NCI-H2196 treated with DMSO at 0.1 percent for 48 hours (cell line): Measurements from ENCODE around the gene CLEC17A.
"Not testable (repeated sequence)": the region's sequence is repeated elsewhere in the genome, so short reads cannot be mapped to it uniquely, and the experiment has no call there.

Experiments
- DNase-seq: peaks from one replicate; lab custom pipeline; 2025; ENCODE audit not compliant: unreplicated experiment; lab: John Stamatoyannopoulos, UW

Gene CLEC17A

DNA sequence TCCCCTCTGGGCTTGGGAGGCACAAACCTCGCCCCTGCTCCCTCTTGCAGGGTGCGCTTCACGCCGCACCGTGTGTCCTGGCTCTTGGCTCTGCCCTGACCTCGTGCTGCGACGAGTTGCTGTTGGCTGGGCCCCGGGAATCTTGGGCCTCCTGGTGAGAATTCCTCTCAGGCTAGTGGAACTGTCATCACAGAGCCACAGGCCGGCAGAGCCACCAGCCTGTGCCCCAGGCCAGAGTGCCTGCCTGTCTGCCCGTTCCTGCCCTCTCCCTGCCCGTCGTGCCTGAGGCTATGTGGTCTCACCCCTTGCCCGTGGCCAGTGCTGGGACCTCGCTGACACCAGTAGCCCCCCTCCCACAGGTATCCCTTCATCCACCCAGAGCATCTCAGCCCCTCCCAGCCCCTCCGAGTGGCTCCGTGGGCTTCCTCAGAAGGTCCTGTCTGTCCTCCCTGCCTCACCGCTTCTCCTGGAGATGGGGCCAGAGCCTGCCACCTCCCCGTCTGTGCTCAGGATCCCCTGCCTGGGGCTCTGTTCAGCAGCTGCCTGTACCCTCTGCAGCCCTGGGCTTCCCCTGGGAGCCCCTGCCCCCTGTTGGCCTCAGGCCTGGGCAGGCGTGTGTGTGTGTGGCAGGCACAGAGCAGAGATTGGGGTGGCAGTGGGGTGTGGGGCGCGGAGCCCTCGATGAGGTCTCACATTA is 24.4 kb upstream of the CLEC17A start:
- no peak for DNase-seq

DNA sequence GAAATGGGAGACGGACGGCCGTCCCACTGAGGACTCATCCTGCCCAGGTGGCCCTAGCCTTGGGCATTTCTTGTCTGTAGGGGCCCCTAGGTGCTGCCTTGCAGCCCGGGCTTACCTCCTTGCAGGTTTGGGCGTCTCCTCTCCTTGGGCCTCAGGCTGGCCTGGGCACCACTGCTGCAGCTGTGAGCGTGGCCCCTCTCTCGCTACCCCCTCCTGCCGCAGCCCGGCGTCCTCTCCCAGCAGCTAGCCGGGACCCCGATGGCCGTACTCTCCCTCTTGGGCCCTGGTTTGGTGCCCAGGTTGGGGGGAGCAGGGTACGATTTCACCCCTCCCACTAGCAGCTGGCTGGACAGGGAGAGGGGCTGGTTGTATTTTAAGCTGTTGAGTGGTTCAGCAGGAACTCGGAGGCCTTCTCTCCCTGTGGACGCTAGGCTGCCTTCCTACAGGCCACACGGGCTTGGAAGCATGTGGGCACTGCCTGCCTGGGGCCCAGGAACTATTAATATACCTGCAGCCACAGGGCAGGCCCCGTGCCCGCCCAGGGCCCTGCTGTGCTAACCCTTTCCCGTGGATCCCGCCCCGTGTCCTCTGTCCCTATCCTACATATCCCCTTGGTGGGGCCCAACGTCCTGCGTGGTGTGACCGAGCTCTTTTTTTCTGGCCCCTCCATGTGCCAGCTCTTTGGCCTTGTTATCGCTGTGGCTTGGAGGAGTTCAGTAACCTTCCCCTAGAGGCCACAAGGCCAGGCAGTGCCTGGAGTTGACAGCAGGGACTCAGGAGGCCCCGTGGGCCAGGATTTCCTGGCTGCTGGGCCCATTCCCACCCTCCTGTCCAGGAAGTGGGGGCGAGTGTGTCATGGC is 22.7 kb upstream of the CLEC17A start:
- no peak for DNase-seq

DNA sequence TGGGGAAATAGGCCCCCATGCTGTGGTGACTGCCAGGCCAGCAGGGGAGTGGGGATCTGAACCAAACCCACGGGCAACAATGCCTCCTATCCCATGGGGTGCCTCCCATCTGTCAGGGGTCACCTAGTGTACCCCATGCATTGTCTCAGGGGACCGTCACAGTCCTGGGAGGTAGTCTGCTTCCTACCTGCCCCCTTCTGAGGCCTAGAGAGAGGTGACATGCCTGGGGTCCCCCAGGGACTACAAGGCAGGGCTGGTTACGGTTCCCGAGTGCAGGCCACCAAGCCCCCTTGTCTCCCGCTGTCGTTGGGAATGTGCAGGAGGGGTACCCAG is 22.1 kb upstream of the CLEC17A start:
- no peak for DNase-seq

DNA sequence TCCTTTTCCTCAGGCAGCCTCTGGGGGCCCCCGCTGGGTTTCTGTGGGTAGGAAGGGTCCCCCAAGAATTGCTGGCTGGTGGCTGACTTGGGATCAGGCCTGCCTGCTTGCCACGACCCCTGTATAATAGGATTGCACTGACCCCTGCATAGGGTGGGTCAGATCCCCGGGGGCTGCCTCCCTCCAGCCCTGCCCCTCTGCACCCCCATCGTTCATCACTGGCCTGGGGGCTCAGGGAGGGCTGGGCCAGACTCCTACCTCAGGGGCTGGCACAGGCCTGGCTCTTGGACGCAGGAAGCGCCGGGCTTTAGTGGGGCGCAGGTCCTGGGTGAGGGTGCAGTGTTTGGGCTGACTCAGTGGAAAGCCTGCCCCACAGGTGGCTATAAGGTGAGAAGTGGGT is 21.6 kb upstream of the CLEC17A start:
- no peak for DNase-seq

DNA sequence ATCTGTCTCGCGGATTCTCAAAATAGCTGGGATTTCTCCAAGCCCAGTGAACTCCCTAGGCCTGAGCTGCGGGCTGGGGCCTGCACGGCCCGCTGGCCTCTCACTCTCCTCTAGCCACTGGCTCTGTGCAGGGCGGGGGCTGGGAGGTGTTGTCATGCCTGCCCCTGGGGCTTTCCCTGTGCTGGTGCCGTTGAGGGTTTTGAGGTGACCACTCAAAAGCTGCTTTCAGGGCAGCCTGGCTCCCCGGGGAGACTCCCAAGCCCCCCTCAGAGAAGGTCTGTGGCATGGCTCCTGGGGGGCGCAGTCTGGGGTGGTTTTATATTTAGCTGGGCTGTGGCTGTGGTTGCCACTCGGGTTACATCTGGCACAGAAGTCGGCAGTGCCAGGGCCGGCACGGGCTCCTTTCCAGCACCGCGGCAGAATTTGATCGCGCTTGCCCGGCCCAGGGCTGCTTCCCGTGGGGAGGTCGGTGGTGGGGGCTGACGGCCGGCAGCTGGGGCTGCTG is 21.0 kb upstream of the CLEC17A start:
- DNase-seq, result peak; percentile 64

DNA sequence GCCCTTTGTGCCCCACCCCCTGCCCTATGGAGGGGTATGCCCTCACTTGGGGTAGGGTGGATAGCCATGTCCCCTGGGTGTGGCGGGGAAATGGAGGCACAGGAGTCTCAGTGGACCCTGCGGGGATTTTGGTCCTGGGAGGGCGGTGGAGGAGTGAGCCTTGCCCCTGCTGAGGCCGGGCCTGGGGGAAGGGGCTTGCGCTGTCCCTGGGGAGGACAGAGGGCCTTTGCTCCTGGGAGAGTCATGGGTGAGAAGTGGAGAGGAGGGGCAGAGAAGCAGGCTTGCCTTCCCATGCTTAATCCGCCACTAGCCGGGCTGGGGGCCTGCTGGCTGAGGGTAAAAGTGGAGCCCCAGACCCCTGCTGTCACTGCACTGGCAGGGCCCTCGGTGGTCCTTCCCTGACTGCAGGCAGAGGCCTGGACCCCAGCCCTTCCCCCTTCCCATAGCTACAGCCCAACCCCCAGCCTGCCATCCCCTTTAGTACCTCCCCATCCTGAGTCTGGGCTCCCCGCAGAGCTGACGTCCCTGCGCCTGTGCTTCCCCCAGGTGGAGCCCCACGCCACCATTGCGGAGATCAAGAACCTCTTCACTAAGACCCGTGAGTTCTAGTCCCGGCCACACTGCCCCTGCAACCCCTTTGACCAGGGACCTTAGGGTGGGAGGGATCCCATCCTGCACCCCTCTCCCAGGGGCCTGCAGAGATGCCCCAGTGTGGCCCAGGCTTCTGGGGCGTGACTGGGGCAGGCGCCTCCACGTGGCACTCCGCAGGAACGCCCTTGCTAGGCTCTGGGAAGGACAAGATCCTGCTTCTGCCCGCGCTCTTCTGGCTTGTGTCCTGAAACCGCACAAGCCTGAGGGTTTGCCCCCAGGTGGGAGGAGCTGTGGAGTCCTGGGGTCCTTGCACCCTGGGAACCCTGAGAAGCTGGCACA is 20.0 kb upstream of the CLEC17A start:
- DNase-seq, result no peak

DNA sequence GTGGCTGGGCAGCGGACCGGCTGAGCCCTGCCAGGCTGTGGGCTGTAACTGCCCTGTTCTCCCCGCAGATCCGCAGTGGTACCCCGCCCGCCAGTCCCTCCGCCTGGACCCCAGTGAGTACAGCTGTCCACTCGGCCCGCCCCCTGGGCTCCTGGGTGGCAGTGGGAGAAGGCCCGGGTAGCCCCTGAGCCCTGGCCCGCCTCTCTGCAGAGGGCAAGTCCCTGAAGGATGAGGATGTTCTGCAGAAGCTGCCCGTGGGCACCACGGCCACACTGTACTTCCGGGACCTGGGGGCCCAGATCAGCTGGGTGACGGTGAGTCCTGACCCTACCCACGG is 19.3 kb upstream of the CLEC17A start:
- no peak for DNase-seq

DNA sequence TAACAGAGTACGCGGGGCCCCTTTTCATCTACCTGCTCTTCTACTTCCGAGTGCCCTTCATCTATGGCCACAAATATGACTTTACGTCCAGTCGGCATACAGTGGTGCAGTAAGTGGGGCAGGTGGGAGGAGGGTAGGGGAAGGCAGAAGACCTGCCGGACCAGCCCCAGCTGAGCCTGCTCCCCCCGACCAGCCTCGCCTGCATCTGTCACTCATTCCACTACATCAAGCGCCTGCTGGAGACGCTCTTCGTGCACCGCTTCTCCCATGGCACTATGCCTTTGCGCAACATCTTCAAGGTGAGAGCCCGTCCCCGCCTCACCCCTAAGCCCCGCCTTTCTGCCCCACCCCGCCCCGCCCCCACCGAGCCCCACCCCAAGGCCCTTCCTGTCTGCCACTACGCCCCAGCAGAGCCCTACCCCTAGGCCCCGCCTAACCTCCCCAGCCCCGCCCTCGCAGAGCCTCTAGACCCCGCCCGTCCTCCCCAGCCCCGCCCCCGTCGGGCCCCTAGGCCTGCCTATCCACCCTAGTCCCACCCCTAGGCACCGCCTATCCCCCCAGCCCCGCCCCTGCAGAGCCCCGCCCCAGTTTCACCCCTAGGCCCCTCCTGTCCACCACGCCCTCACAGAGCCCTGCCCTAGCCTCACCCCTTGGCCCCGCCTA is 18.8 kb upstream of the CLEC17A start:
- DNase-seq, result no peak

DNA sequence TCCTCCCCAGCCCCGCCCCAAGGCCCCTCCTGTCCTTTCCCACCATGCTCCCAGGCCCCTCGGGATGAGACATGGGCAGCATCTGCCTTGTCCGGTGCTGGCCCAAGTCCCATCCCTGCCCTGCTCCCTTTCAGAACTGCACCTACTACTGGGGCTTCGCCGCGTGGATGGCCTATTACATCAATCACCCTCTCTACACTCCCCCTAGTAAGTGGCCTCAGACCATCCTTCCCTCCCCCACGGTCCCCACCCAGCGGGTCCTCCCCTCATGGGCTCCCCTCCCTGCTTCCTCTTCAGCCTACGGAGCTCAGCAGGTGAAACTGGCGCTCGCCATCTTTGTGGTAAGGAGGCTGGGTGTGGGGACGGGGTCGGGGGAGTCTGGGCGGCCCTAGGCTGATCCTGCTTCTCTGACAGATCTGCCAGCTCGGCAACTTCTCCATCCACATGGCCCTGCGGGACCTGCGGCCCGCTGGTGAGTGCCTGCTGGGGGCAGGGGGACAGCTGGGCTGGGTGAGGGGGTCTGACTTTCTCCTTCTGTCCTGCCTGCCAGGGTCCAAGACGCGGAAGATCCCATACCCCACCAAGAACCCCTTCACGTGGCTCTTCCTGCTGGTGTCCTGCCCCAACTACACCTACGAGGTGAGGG is 18.1 kb upstream of the CLEC17A start:
- not testable (repeated sequence) for DNase-seq

DNA sequence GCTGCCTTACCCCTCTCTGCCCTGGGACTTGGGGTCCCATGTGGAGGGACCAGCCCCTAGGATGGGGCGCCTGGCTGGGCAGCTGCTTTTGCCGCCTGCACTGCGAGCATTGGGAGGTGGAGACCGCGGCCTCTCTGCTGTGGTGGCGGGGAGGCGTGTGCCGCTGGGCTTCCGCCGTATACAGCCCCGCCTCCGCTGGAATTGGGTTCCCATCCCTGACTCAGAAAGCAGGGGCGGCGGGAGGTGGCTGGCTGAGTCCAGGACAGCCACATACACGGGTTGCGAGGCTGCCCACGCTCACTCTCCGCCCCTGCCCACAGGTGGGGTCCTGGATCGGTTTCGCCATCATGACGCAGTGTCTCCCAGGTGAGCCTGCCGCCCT is 17.6 kb upstream of the CLEC17A start:
- DNase-seq, result no peak

DNA sequence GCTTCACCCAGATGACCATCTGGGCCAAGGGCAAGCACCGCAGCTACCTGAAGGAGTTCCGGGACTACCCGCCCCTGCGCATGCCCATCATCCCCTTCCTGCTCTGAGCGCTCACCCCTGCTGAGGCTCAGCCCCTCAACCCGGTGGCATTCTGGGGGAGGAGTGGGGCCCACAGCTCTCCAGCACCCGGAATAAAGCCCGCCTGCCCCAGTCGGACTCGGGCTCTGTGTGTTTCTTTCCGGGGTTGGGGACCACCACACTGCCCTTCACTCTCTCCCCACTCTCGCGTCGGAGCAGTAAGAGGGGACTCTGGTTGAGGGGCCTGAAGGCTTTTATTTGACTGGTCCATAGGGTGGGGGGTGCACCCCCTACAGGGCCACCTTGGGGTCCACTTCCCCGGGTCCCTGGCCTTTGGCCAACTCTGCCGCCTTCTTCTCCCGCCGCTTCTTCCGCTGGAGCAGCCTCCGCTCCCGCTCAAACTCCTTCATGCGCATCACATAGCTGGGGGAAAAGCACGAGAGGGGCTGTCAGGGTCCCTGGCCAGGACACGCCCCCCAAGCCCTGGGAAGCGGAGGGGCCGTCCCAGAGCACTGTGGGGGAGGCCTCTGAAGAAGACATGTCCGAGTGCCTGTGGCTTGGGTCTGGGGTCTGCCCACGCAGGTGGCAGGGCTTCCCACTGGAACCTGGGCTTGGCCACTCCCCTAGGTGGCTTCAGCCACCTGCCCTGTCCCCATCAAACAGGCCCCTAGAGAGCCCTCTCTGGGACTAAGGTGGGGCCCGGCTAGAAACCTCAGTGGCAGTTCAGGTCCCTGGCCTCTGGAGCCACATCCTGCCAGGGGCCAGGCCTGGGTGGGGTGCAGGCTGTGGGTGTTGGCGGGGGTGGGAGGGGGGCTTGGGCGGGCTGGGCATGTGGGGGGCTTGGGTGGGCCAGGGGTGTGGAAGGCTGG is 16.8 kb upstream of the CLEC17A start:
- no peak for DNase-seq

DNA sequence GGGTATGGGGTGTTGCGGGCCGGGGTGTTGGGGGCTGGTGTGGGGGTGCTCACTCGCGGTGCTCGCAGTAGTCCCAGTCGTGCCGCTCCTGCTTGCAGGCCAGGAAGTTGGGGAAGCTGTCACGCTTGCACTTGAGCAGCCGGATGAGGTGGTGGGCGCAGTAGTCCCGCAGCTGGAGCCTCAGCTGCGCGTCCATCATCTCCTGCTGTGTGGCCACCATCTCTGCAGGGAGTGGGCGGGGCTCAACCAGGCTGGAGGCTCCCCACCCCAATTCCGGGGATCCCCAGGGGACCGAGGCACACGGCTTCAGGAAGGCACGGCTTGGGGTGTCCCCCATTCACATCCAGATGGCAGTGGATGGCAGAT is 16.2 kb upstream of the CLEC17A start:
- DNase-seq, result no peak

DNA sequence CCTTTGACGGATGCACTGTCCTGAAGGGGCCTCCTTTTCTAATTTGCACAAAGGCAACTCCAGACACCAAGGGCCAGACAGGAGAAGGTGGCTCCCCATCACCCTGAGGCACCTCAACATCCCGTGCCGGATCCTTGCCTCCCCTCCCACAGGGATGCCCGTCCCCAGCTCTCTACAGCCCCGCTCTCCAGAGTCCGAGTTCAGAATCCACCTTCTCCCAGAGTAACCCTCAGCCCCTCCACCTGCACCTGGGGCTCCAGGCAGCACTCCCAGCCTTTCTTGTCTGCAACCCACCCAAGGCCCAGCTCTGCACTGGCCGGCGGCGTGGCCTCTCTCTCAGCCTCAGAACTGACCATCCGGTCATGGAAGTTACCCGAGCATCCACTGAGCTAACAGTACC is 15.8 kb upstream of the CLEC17A start:
- no peak for DNase-seq

DNA sequence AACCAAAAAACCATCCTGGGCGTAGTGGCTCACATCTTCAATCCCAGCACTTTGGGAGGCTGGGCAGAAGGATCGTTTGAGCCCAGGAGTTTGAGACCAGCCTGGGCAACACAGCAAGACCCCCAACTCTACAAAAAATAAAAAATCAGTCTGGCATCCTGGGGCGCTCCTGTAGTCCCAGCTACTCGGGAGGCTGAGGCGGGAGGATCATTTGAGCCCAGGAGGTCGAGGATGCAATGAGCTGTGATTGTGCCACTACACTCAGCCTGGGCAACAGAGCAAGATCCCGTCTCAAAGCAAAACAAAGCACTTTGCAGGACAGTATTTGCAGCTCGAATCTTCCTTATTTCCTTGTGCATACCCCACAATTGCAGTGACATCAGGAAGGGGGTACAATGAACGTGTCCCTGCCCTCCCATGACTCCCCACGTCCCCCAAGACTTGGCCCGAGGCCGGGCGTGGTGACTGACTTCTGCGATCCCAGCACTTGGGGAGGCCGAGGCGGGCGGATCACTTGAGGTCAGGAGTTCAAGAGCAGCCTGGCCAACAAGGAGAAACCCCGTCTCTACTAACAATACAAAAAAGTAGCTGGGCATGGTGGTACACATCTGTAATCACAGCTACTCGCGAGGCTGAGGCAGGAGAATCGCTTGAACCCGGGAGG is 11.9 kb upstream of the CLEC17A start:
- DNase-seq, result no peak

DNA sequence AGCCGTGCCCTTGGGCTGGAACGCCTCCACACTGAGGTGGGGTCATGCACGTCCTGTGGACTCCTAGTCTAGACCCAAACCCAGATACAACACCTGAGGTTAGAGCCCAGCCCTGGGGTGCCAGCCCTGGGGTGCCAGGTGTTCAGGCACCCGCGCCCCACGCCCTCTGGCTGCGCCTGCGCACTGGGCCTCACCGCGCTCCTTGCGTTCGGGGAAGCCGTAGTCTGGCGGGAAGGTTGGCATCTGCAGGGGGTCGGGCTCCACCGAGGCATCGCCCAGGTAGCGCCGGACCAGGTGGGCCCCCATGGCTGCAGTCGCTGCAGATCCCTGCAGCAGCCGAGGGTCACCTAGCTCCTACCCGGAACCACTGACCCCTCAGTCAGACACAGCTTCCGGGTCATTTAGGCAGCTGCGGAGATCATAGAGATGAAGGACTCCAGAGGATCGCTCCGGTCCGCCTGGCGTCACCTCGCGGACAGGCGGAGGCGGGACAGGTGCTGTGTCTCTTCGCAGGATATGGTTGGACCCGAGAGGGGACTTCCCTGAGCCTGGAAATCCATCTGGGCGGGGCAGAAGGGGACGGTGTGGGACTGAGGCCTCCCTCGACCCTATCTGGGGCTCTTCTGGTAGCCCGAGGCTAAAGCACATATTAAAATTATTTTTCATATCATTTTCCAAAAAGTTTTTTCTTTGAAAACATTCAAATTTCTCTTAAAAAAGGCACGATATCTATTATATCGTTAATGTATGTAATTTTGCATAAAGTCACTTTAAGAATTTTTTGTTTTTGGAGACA is 11.0 kb upstream of the CLEC17A start, which contains the start of gene NDUFB7:
Gene NDUFB7, minus strand, starts transcription at position 372 of the 796 bp plus-strand sequence. Its CDS starts 66 bp downstream, at position 306.
- peak; percentile 86 for DNase-seq

DNA sequence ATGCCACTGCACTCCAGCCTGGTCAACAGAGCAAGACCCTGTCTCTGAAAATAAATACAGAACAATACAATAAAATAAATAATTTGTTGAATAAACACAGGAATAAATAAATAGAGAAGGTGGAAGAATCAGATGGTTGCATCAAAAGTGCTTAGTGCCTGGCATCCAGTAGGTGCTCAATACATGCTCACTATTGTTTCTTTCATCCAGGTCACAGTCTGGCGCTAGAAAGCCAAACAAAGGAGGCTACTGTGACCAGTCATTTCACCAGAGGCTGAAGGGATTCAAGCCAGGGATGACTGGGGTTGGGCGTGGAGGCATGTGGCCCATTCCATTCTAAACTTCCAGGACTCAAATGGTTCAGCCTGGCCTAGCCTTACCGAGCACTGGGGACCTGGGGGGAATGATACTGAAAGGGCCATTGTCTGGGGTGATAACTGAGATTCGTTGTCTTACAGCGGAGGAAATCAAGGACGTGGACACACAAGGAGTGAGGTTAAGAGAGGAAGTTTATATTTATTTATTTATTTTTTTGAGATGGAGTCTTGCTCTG is 7.4 kb upstream of the CLEC17A start:
- no peak for DNase-seq

DNA sequence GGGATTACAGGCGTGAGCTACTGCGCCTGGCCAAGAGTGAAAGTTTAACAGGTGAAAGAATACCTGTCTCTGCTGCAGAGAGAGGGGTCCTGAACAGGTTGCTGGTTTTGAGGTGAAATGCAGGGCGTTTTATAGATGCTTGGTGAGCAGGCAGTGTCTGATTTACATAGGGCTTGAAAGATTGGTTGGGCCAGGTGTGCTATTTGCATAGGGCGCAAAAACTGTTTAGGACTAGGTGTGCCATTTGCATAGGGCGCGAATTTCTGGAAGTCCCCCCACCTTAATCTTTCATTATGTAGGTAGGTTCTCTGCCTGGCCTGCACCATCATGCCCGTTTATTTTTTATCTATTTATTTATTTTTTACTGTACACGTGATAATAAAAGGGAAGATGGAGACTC is 6.5 kb upstream of the CLEC17A start:
- no peak for DNase-seq

DNA sequence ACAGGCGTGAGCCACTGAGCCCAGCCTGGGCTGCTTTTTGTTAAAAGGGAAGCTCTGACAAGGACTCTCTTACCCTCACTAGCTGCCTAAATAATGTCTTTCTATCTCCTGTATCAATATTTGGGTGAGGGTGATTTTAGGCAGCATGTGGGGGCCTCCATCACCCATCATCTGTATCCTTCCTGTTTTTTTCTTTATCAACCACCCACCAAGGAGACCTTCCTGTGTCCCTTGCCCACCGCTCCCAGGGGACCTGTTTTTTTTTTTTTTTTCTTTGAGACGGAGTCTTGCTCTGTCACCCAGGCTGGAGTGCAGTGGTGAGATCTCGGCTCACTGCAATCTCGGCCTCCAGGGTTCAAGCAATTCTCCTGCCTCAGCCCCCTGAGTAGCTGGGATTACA is 5.6 kb upstream of the CLEC17A start:
- DNase-seq, result no peak
